ENCODE data around the gene PPIL1.

GRCh38 chr6:36874443-36875249, at the start of gene PPIL1:
- TF ChIP-seq THYN1 (CRISPR knock-in tag; IDR thresholded peaks at IDR 0.05; ENCODE audit: borderline replicate concordance, low read depth) (no peak), NFE2L1 (CRISPR knock-in tag; IDR thresholded peaks at IDR 0.05; ENCODE audit: borderline replicate concordance) (no peak; the same call in 1 of the 2 replicates), TAF1 (CRISPR knock-in tag; IDR thresholded peaks at IDR 0.05) (peak; percentile 88), ZNF138 (CRISPR knock-in tag; IDR thresholded peaks at IDR 0.05; ENCODE audit: low read depth) (peak; percentile 93), ZNF558 (CRISPR knock-in tag; IDR thresholded peaks at IDR 0.05; ENCODE audit: borderline replicate concordance) (peak; percentile 97), ZFAT (CRISPR knock-in tag; conservative IDR thresholded peaks at IDR 0.05) (no peak), TSC22D2 (CRISPR knock-in tag; IDR thresholded peaks at IDR 0.05; ENCODE audit: borderline replicate concordance) (peak; percentile 64; the same call in 1 of the 2 replicates), DPF2 (CRISPR knock-in tag; IDR thresholded peaks at IDR 0.05; ENCODE audit: borderline replicate concordance, low read depth) (no peak)
- TF ChIP-seq, protein P1, sequence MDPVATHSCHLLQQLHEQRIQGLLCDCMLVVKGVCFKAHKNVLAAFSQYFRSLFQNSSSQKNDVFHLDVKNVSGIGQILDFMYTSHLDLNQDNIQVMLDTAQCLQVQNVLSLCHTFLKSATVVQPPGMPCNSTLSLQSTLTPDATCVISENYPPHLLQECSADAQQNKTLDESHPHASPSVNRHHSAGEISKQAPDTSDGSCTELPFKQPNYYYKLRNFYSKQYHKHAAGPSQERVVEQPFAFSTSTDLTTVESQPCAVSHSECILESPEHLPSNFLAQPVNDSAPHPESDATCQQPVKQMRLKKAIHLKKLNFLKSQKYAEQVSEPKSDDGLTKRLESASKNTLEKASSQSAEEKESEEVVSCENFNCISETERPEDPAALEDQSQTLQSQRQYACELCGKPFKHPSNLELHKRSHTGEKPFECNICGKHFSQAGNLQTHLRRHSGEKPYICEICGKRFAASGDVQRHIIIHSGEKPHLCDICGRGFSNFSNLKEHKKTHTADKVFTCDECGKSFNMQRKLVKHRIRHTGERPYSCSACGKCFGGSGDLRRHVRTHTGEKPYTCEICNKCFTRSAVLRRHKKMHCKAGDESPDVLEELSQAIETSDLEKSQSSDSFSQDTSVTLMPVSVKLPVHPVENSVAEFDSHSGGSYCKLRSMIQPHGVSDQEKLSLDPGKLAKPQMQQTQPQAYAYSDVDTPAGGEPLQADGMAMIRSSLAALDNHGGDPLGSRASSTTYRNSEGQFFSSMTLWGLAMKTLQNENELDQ (CRISPR knock-in tag; IDR thresholded peaks at IDR 0.05; ENCODE audit: borderline replicate concordance): no peak
- TF ChIP-seq, protein P2, sequence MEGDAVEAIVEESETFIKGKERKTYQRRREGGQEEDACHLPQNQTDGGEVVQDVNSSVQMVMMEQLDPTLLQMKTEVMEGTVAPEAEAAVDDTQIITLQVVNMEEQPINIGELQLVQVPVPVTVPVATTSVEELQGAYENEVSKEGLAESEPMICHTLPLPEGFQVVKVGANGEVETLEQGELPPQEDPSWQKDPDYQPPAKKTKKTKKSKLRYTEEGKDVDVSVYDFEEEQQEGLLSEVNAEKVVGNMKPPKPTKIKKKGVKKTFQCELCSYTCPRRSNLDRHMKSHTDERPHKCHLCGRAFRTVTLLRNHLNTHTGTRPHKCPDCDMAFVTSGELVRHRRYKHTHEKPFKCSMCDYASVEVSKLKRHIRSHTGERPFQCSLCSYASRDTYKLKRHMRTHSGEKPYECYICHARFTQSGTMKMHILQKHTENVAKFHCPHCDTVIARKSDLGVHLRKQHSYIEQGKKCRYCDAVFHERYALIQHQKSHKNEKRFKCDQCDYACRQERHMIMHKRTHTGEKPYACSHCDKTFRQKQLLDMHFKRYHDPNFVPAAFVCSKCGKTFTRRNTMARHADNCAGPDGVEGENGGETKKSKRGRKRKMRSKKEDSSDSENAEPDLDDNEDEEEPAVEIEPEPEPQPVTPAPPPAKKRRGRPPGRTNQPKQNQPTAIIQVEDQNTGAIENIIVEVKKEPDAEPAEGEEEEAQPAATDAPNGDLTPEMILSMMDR (CRISPR knock-in tag; IDR thresholded peaks at IDR 0.05): no peak
- TF ChIP-seq, protein P3, sequence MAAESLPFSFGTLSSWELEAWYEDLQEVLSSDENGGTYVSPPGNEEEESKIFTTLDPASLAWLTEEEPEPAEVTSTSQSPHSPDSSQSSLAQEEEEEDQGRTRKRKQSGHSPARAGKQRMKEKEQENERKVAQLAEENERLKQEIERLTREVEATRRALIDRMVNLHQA (CRISPR knock-in tag; IDR thresholded peaks at IDR 0.05): no peak

Measured in HepG2 (cell line).